Upper lobe of left lung (tissue), 6 donors: ENCODE measurements around the gene ZFYVE19. TPM values are rescaled to one million over a fixed set of nuclear protein-coding genes. Genes with fewer than 3 reads are reported as not detected.

ENCODE experiments used
- ATAC-seq, 2 donors: fragments of 200-7000 bp; cut with Tn5 transposase; one replicate each; pipeline ENCODE4 v1.9.1; 2022; ENCODE audit warnings: mild to moderate bottlenecking in 2 of 2, moderate library complexity in 2 of 2; ENCODE audit not compliant: low FRiP score in 2 of 2
- DNase-seq, 2 donors: peaks; one replicate each; pipeline ENCODE4 v3.0.0-alpha.2; 2019 to 2020
- H3K27ac ChIP-seq, 4 donors: fragments of 200-600 bp; sonication (generic); one replicate each; pipeline ENCODE4 v1.5.1; 2016 to 2019
- H3K27me3 ChIP-seq, 4 donors: fragments of 200-600 bp; sonication (generic); one replicate each; pipeline ENCODE4 v1.5.1; 2017 to 2019
- H3K36me3 ChIP-seq, 4 donors: fragments of 200-600 bp; sonication (generic); one replicate each; pipeline ENCODE4 v1.5.1; 2016 to 2019
- H3K4me1 ChIP-seq, 4 donors: fragments of 200-600 bp; sonication (generic); one replicate each; pipeline ENCODE4 v1.5.1; 2018 to 2019
- H3K4me3 ChIP-seq, 4 donors: fragments of 200-600 bp; sonication (generic); one replicate each; pipeline ENCODE4 v1.5.1; 2017 to 2019; ENCODE audit warnings: mild to moderate bottlenecking in 2 of 4, moderate library complexity in 1 of 4
- H3K9me3 ChIP-seq, 4 donors: fragments of 200-600 bp; sonication (generic); one replicate each; pipeline ENCODE4 v1.5.1; 2018 to 2019
- EP300 ChIP-seq, 4 donors: sonication (generic); formaldehyde crosslinking; IDR thresholded peaks; one replicate each; pipeline ENCODE4 v1.5.1; 2017; ENCODE audit warnings: antibody characterized with exemption in 4 of 4, control low read depth in 2 of 4
- POLR2A ChIP-seq, 4 donors: fragments of 450-650 bp; IDR thresholded peaks; one replicate each; pipeline ENCODE4 v1.5.1; 2016 to 2017; ENCODE audit warnings: antibody characterized with exemption in 4 of 4, mild to moderate bottlenecking in 2 of 4
- POLR2AphosphoS5 ChIP-seq, 2 donors: sonication (generic); formaldehyde crosslinking; IDR thresholded peaks; one replicate each; pipeline ENCODE4 v1.5.1; 2017; ENCODE audit warnings: antibody characterized with exemption in 2 of 2
- WGBS, 2 donors: methylation state at CpG; one replicate each; pipeline ENCODE4 v1.1.5; 2017 to 2018; 5-methylcytosine and 5-hydroxymethylcytosine counted together
- total RNA-seq, 6 donors: library from RNA; depleted of rRNA in 4 of 6; stranded (reverse); fragments of >200 nt in 4 of 6; gene quantifications; one replicate each; pipeline versions ENCODE4 v1.1.0 to v1.2.1, GENCODE V29; 2016 to 2021
- TF ChIP-seq, protein P1 (sequence below), 6 experiments: fragments of 450-650 bp in 4 of 6; fragments of 200-600 bp in 2 of 6; sonication (generic) in 2 of 6; IDR thresholded peaks; one replicate each; pipeline ENCODE4 v1.5.1; 2016 to 2019; ENCODE audit warnings: antibody characterized with exemption in 6 of 6
- donor health status: DM: no; HTN: no; CAD: no; lungs with moderate emphysema.
- donor health status: DM: no; HTN: yes; CAD: no; lungs with severe emphysema.

The ZFYVE19 gene
- total RNA-seq, 6 donors from 2014 or later: 19.4 to 104 (median 32.5) TPM

DNA sequence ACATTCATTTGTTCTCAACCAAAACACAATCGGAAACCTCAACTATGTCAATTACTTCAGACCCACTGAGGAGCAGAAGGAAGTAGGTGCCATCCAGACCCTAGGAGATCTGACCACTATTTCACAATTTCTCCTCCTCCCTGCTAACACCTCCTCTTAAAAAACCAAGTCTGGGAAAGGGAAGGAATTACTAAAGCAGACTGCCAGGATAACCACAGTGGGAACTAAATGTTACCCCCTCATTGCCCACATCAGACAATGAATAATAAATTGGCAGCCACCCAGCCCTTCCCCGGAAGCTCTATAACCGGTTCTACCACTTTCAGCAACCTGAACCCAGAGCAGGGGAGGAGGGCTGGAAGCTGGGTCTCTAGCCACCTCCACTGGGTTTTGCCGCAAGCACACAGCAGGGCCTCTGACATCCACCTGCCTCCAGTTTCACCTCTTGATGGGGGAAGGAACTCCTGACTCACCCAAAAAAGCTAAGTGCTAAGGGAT lies 19.5 kb upstream of the ZFYVE19 start:
- Histone ChIP-seq H3K9me3 (no peaks in the 10 kb centered on the region), H3K36me3 (peaks cover 0 to 11% (median 6%) of the 10 kb centered on the region in 4 donors), H3K4me1 (peaks cover 27 to 39% (median 35%) of the 10 kb centered on the region in 4 donors), H3K27me3 (no peaks in the 10 kb centered on the region), H3K27ac (peak overlapping the region; percentile 64 to 82 (median 78)), H3K4me3 (no peak overlapping the region)
- DNase-seq (peak in 1 of 2 donors; percentile 76), ATAC-seq (peak; percentile 61 to 63)
- TF ChIP-seq EP300 (IDR thresholded peaks at IDR 0.05) (peak in 1 of 4 donors; percentile 51), POLR2AphosphoS5 (IDR thresholded peaks at IDR 0.05) (peak; percentile 14 to 25), POLR2A (IDR thresholded peaks at IDR 0.05) (peak in 1 of 4 donors; percentile 14)
- TF ChIP-seq, protein P1, sequence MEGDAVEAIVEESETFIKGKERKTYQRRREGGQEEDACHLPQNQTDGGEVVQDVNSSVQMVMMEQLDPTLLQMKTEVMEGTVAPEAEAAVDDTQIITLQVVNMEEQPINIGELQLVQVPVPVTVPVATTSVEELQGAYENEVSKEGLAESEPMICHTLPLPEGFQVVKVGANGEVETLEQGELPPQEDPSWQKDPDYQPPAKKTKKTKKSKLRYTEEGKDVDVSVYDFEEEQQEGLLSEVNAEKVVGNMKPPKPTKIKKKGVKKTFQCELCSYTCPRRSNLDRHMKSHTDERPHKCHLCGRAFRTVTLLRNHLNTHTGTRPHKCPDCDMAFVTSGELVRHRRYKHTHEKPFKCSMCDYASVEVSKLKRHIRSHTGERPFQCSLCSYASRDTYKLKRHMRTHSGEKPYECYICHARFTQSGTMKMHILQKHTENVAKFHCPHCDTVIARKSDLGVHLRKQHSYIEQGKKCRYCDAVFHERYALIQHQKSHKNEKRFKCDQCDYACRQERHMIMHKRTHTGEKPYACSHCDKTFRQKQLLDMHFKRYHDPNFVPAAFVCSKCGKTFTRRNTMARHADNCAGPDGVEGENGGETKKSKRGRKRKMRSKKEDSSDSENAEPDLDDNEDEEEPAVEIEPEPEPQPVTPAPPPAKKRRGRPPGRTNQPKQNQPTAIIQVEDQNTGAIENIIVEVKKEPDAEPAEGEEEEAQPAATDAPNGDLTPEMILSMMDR (IDR thresholded peaks at IDR 0.05): no peak
- 14 to 29% methylated on average over 4 of the region's 4 CpGs for WGBS, 2 donors

DNA sequence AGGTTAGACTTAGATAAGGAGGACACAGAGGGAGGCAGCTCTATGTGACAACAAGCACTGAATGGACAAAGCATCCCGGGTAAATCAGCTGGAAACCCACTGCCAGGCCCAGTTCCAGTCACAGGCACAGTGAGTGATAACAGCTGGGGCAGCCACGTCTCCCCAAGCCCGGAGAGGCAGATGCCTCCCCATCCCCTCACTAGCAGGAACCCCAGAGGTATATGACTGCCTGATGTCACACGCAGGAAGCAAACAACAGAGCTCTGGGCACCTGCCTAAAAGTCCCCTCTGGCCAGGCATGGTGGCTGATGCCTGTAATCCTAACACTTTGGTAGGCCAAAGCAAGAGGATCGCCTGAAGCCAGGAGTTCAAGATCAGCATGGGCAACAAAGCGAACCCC lies 18.9 kb upstream of the ZFYVE19 start:
- Histone ChIP-seq H3K36me3 (peaks cover 0 to 12% (median 6%) of the 10 kb centered on the region in 4 donors), H3K27me3 (no peaks in the 10 kb centered on the region), H3K9me3 (no peaks in the 10 kb centered on the region), H3K4me3 (no peak overlapping the region), H3K27ac (peak overlapping the region; percentile 64 to 82 (median 78)), H3K4me1 (peaks cover 27 to 39% (median 35%) of the 10 kb centered on the region in 4 donors)
- 69 to 73% methylated on average over 6 of the region's 6 CpGs for WGBS, 2 donors
- TF ChIP-seq, protein P1 (IDR thresholded peaks at IDR 0.05): no peak
- TF ChIP-seq POLR2A (IDR thresholded peaks at IDR 0.05) (no peak), EP300 (IDR thresholded peaks at IDR 0.05) (no peak), POLR2AphosphoS5 (IDR thresholded peaks at IDR 0.05) (no peak)
- DNase-seq (no peak), ATAC-seq (no peak)

DNA sequence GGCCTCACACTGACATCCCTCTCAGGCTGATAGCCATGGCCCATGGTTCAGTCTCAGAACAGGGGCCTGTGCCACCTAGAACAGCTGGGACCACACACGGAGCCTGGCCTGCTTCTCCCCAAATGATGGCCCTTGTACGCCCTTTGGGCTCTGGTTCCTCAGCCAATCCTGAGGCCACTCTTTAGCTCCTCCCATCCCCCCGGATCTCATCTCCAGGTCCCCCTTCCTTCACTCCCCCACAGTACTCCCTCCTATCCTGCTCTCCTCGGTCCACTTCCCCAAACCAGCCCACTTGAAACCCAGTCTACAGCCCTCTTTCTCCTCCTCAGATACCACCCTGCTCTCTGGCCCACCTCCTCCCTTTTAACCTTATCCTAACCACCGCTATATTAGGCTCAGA lies 17.8 kb upstream of the ZFYVE19 start:
- Histone ChIP-seq H3K27me3 (no peaks in the 10 kb centered on the region), H3K36me3 (peaks cover 0 to 12% (median 6%) of the 10 kb centered on the region in 4 donors), H3K9me3 (no peaks in the 10 kb centered on the region), H3K27ac (peak overlapping the region; percentile 23 to 75 (median 61)), H3K4me1 (peaks cover 30 to 43% (median 38%) of the 10 kb centered on the region in 4 donors), H3K4me3 (no peak overlapping the region)
- no peak for ATAC-seq
- 68 to 83% methylated on average over 5 of the region's 5 CpGs for WGBS, 2 donors
- TF ChIP-seq POLR2A (IDR thresholded peaks at IDR 0.05) (no peak), EP300 (IDR thresholded peaks at IDR 0.05) (no peak)
- no peak for DNase-seq

DNA sequence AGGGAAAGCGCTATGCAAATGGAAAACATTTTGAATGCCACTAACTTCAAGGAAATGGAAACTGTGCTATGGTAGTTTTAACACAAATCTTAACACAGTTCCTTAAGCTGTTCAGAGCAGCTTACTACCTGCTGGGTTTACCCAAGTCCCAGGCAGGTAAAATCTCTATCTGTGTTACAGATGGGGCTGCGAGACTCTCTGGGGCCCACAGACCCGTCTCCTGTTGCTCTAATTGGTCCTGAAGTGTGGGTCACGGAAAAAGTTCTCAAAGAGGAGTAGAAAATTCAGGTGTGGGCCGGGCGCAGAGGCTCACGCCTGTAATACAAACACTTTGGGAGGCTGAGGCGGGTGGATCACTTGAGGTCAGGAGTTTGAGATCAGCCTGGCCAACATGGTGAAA lies 16.9 kb upstream of the ZFYVE19 start:
- peaks cover 0 to 12% (median 6%) of the 10 kb centered on the region in 4 donors for H3K36me3 ChIP-seq
- peaks cover 30 to 46% (median 40%) of the 10 kb centered on the region in 4 donors for H3K4me1 ChIP-seq
- no peak overlapping the region for H3K4me3 ChIP-seq
- H3K27ac ChIP-seq: peak overlapping the region in 2 of 4 donors; percentile 29 to 48
- no peaks in the 10 kb centered on the region for H3K27me3 ChIP-seq
- no peak for TF ChIP-seq POLR2AphosphoS5 (IDR thresholded peaks at IDR 0.05)
- TF ChIP-seq POLR2A (IDR thresholded peaks at IDR 0.05): no peak
- TF ChIP-seq, protein P1 (IDR thresholded peaks at IDR 0.05): no peak
- no peak for TF ChIP-seq EP300 (IDR thresholded peaks at IDR 0.05)
- ATAC-seq (no peak), DNase-seq (peak in 1 of 2 donors; percentile 33)
- no peaks in the 10 kb centered on the region for H3K9me3 ChIP-seq
- 73 to 79% methylated on average over 8 of the region's 8 CpGs for WGBS, 2 donors

DNA sequence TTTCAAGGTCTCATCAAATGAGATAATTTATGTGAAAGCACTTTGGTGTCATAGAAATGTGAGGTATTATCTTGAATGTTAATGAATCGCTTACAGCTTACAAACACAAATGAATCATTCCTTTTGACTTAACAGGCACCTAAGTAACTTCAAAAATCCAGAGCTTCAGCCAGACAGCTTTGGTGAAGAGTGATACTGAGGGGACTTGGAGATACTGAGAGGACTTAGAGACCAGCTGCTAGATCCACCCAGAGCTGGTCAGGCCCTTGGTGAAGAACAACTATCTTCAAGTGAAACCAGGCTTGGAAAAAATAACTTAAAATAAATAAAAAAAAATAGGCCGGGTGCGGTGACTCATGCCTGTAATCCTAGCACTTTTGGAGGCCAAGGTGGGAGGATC lies 16.2 kb upstream of the ZFYVE19 start:
- DNase-seq: no peak
- Histone ChIP-seq H3K9me3 (no peaks in the 10 kb centered on the region), H3K36me3 (peaks cover 0 to 12% (median 6%) of the 10 kb centered on the region in 4 donors), H3K27ac (peak overlapping the region in 1 of 4 donors; percentile 29), H3K27me3 (no peaks in the 10 kb centered on the region), H3K4me1 (peaks cover 31 to 54% (median 43%) of the 10 kb centered on the region in 4 donors), H3K4me3 (no peak overlapping the region)
- 83 to 94% methylated on average over 3 of the region's 3 CpGs for WGBS, 2 donors
- TF ChIP-seq EP300 (IDR thresholded peaks at IDR 0.05) (no peak), POLR2AphosphoS5 (IDR thresholded peaks at IDR 0.05) (no peak), POLR2A (IDR thresholded peaks at IDR 0.05) (no peak)
- TF ChIP-seq, protein P1 (IDR thresholded peaks at IDR 0.05): no peak
- no peak for ATAC-seq
